GM19468 (cell line): ENCODE data around the gene TMEM158.

ENCODE experiments used
- ATAC-seq: cut with Tn5 transposase; IDR thresholded peaks from one replicate; pipeline ENCODE4 v1.9.1; 2021; ENCODE audit warnings: mild to moderate bottlenecking, moderate library complexity, moderate number of reproducible peaks; ENCODE audit not compliant: unreplicated experiment; ENCODE audit errors: extremely low read depth

Gene TMEM158

GRCh38 chr3:45235409-45235808 lies 9.3 kb upstream of the TMEM158 start:
- ATAC-seq = no peak

GRCh38 chr3:45234250-45234649 lies 8.2 kb upstream of the TMEM158 start:
- ATAC-seq = no peak

- no peak for ATAC-seq
Observed at GRCh38 chr3:45232521-45232920, 6.4 kb upstream of the TMEM158 start.

GRCh38 chr3:45227946-45228345 lies 1.9 kb upstream of the TMEM158 start:
- no peak for ATAC-seq

GRCh38 chr3:45227071-45227820 lies 1.2 kb upstream of the TMEM158 start:
- no peak for ATAC-seq

- no peak for ATAC-seq
Observed at GRCh38 chr3:45225465-45226205, 452 bp downstream of the TMEM158 start.

- ATAC-seq = no peak
Observed at GRCh38 chr3:45224824-45225464, 1.1 kb downstream of the TMEM158 start.

GRCh38 chr3:45223889-45224727 lies 2.0 kb downstream of the TMEM158 start:
- no peak for ATAC-seq

- no peak for ATAC-seq
Observed at GRCh38 chr3:45219694-45220093, 6.4 kb downstream of the TMEM158 start.

GRCh38 chr3:45218578-45219390 lies 7.3 kb downstream of the TMEM158 start:
- ATAC-seq = no peak

GRCh38 chr3:45216021-45216609 lies 10.0 kb downstream of the TMEM158 start:
- ATAC-seq = no peak

- no peak for ATAC-seq
Observed at GRCh38 chr3:45215466-45215865, 10.6 kb downstream of the TMEM158 start.

GRCh38 chr3:45214061-45214680 lies 11.9 kb downstream of the TMEM158 start:
- no peak for ATAC-seq

GRCh38 chr3:45212095-45212468 lies 14.0 kb downstream of the TMEM158 start:
- no peak for ATAC-seq

GRCh38 chr3:45211466-45212094 lies 14.5 kb downstream of the TMEM158 start:
- no peak for ATAC-seq

- ATAC-seq = no peak
Observed at GRCh38 chr3:45210308-45211041, 15.6 kb downstream of the TMEM158 start.

GRCh38 chr3:45209526-45209925 lies 16.6 kb downstream of the TMEM158 start:
- ATAC-seq = no peak

- no peak for ATAC-seq
Observed at GRCh38 chr3:45208586-45208985, 17.5 kb downstream of the TMEM158 start.
